ENCODE results near the gene MAST4.
"Not testable (repeated sequence)": the region's sequence is repeated elsewhere in the genome, so short reads cannot be mapped to it uniquely, and the experiment has no call there.

GRCh38 chr5:66695840-66696239 is 99.6 kb downstream of the MAST4 start:
- TF ChIP-seq, protein P1, sequence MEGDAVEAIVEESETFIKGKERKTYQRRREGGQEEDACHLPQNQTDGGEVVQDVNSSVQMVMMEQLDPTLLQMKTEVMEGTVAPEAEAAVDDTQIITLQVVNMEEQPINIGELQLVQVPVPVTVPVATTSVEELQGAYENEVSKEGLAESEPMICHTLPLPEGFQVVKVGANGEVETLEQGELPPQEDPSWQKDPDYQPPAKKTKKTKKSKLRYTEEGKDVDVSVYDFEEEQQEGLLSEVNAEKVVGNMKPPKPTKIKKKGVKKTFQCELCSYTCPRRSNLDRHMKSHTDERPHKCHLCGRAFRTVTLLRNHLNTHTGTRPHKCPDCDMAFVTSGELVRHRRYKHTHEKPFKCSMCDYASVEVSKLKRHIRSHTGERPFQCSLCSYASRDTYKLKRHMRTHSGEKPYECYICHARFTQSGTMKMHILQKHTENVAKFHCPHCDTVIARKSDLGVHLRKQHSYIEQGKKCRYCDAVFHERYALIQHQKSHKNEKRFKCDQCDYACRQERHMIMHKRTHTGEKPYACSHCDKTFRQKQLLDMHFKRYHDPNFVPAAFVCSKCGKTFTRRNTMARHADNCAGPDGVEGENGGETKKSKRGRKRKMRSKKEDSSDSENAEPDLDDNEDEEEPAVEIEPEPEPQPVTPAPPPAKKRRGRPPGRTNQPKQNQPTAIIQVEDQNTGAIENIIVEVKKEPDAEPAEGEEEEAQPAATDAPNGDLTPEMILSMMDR (conservative IDR thresholded peaks at IDR 0.05; ENCODE audit: low read length), result not testable (repeated sequence)
- TF ChIP-seq EZH2phosphoT487 (IDR thresholded peaks at IDR 0.05; ENCODE audit: borderline replicate concordance, low read depth, low read length), result not testable (repeated sequence)
